IMR-90 (cell line): Measurements from ENCODE around the gene KIAA0232. TPM values are rescaled to one million over a fixed set of nuclear protein-coding genes. Genes with fewer than 3 reads are reported as not detected.
A peak's percentile ranks its signal among the peaks of the same experiment; 100 is the strongest.

Experiments
- ATAC-seq: fragments of 200-7000 bp; cut with Tn5 transposase; 2 replicates; pipeline ENCODE4 v1.9.1; 2020; ENCODE audit warnings: low read depth, mild to moderate bottlenecking, moderate library complexity
- BruUV-seq: library from RNA; stranded (reverse); fragments of 400-500 nt; replicated peaks from 2 replicates; lab custom pipeline; 2021; lab: Mats Ljungman, UMichigan
- CTCF ChIA-PET: fragments of 300-600 bp; formaldehyde crosslinking; extraction: SDS; loops from one replicate; lab custom pipeline; 2021; ENCODE audit warnings: antibody characterized with exemption; lab: Yijun Ruan, JAX
- POLR2A ChIA-PET: fragments of 300-600 bp; sonication (Branson Sonifier 250); formaldehyde crosslinking; loops from one replicate; lab custom pipeline; 2022; ENCODE audit warnings: antibody characterized with exemption; ENCODE audit not compliant: unreplicated experiment; lab: Charles Lee
- DNase-seq: peaks from one replicate; pipeline ENCODE4 v3.0.0; 2013
- H2AFZ ChIP-seq: replicated peaks from 2 replicates; pipeline ENCODE3; 2013; ENCODE audit warnings: low read length, mild to moderate bottlenecking; ENCODE audit not compliant: poor library complexity
- H2AK5ac ChIP-seq: 2 replicates; pipeline ENCODE4 v1.6.1; 2013; ENCODE audit warnings: low read depth, low read length, inconsistent platforms
- H2AK9ac ChIP-seq: replicated peaks from 2 replicates; pipeline ENCODE3; 2013; ENCODE audit warnings: mild to moderate bottlenecking, low read depth, low read length, moderate library complexity; ENCODE audit not compliant: poor library complexity
- H2BK120ac ChIP-seq: 2 replicates; pipeline ENCODE4 v1.6.1; 2013; ENCODE audit warnings: low read depth, low read length, inconsistent platforms
- H2BK15ac ChIP-seq: 3 replicates; pipeline ENCODE4 v1.6.1; 2013; ENCODE audit warnings: low read depth, low read length, inconsistent platforms
- H2BK20ac ChIP-seq: 2 replicates; pipeline ENCODE4 v1.6.1; 2013; ENCODE audit warnings: low read depth, mild to moderate bottlenecking, inconsistent platforms, low read length, moderate library complexity
- H2BK5ac ChIP-seq: 2 replicates; pipeline ENCODE4 v1.6.1; 2013; ENCODE audit warnings: mild to moderate bottlenecking, low read depth, low read length, inconsistent platforms; ENCODE audit not compliant: poor library complexity, severe bottlenecking
- H3K14ac ChIP-seq: replicated peaks from 2 replicates; pipeline ENCODE4 v1.6.1; 2013; ENCODE audit warnings: low read depth, low read length, inconsistent platforms
- H3K18ac ChIP-seq: 2 replicates; pipeline ENCODE4 v1.6.1; 2013; ENCODE audit warnings: low read depth, low read length, control low read depth
- H3K23ac ChIP-seq: 2 replicates; pipeline ENCODE4 v1.6.1; 2013; ENCODE audit warnings: low read depth, low read length, inconsistent platforms
- H3K27ac ChIP-seq: 2 replicates; pipeline ENCODE4 v1.5.1; 2013; ENCODE audit warnings: mild to moderate bottlenecking, control low read depth, low read length; ENCODE audit not compliant: insufficient read depth
- H3K27me3 ChIP-seq: 2 replicates; pipeline ENCODE4 v1.6.1; 2013; ENCODE audit warnings: low read length; ENCODE audit not compliant: control insufficient read depth, insufficient read depth
- H3K36me3 ChIP-seq: 2 replicates; pipeline ENCODE4 v1.6.1; 2013; ENCODE audit warnings: low read length, mixed read lengths; ENCODE audit not compliant: control insufficient read depth, insufficient read depth
- H3K4ac ChIP-seq: 2 replicates; pipeline ENCODE4 v1.6.1; 2013; ENCODE audit warnings: low read depth, low read length, inconsistent platforms
- H3K4me1 ChIP-seq: 2 replicates; pipeline ENCODE4 v1.6.1; 2013; ENCODE audit warnings: low read length, mixed read lengths; ENCODE audit not compliant: control insufficient read depth, insufficient read depth
- H3K4me2 ChIP-seq: 2 replicates; pipeline ENCODE4 v1.6.1; 2013; ENCODE audit warnings: low read depth, mild to moderate bottlenecking, control low read depth, low read length, moderate library complexity
- H3K4me3 ChIP-seq: 2 replicates; pipeline ENCODE4 v1.5.1; 2013; ENCODE audit warnings: low read depth, mild to moderate bottlenecking, control low read depth, low read length, moderate library complexity; ENCODE audit not compliant: insufficient read depth
- H3K56ac ChIP-seq: 2 replicates; pipeline ENCODE4 v1.6.1; 2013; ENCODE audit warnings: low read length, inconsistent platforms; ENCODE audit not compliant: insufficient read depth; ENCODE audit errors: extremely low read depth
- H3K79me1 ChIP-seq, 2 experiments: 2 replicates each; pipeline ENCODE4 v1.6.1; 2013; ENCODE audit warnings: low read length in 2 of 2, inconsistent platforms in 1 of 2, low read depth in 1 of 2
- H3K9ac ChIP-seq: 2 replicates; pipeline ENCODE4 v1.6.1; 2013; ENCODE audit warnings: low read depth, low read length, control low read depth
- H3K9me1 ChIP-seq: 2 replicates; pipeline ENCODE4 v1.6.1; 2013; ENCODE audit warnings: low read length, inconsistent platforms; ENCODE audit not compliant: insufficient read depth
- H3K9me3 ChIP-seq: 2 replicates; pipeline ENCODE4 v1.6.1; 2013; ENCODE audit warnings: low read length; ENCODE audit not compliant: control insufficient read depth, insufficient read depth
- H4K20me1 ChIP-seq: 2 replicates; pipeline ENCODE4 v1.6.1; 2013; ENCODE audit warnings: low read length, inconsistent platforms; ENCODE audit not compliant: insufficient read depth
- H4K5ac ChIP-seq: 2 replicates; pipeline ENCODE4 v1.6.1; 2013; ENCODE audit warnings: mild to moderate bottlenecking, low read depth, low read length, control low read depth
- H4K8ac ChIP-seq, 2 experiments: 2 replicates each; pipeline ENCODE4 v1.6.1; 2013; ENCODE audit warnings: low read depth in 2 of 2, low read length in 2 of 2, control low read depth in 1 of 2, inconsistent platforms in 1 of 2
- H4K91ac ChIP-seq: 2 replicates; pipeline ENCODE4 v1.6.1; 2013; ENCODE audit warnings: low read depth, low read length, inconsistent platforms; ENCODE audit not compliant: insufficient read depth
- BHLHE40 ChIP-seq: fragments of 150-350 bp; IDR thresholded peaks from 2 replicates; pipeline ENCODE4 v1.6.1; 2016; ENCODE audit warnings: mild to moderate bottlenecking, low read depth, low read length
- CEBPB ChIP-seq: IDR thresholded peaks from 2 replicates; pipeline ENCODE4 v1.6.1; 2012; ENCODE audit warnings: low read depth, low read length, improper control_type of control experiment
- CHD1 ChIP-seq: IDR thresholded peaks from 2 replicates; pipeline ENCODE4 v1.6.1; 2012; ENCODE audit warnings: low read depth, low read length, improper control_type of control experiment
- FOS ChIP-seq: fragments of 150-350 bp; IDR thresholded peaks from 2 replicates; pipeline ENCODE4 v1.6.1; 2016; ENCODE audit warnings: low read depth, low read length
- MAFK ChIP-seq: IDR thresholded peaks from 2 replicates; pipeline ENCODE4 v1.6.1; 2012; ENCODE audit warnings: low read depth, low read length, improper control_type of control experiment
- MAZ ChIP-seq: IDR thresholded peaks from 2 replicates; pipeline ENCODE4 v1.6.1; 2012; ENCODE audit warnings: low read depth, mild to moderate bottlenecking, low read length, improper control_type of control experiment, moderate library complexity, borderline replicate concordance
- MXI1 ChIP-seq: IDR thresholded peaks from 2 replicates; pipeline ENCODE4 v1.6.1; 2012; ENCODE audit warnings: low read depth, mild to moderate bottlenecking, low read length, moderate library complexity, borderline replicate concordance
- NFE2L2 ChIP-seq: fragments of 150-350 bp; IDR thresholded peaks from 2 replicates; pipeline ENCODE4 v1.6.1; 2016; ENCODE audit warnings: low read depth, mild to moderate bottlenecking, low read length
- POLR2A ChIP-seq: IDR thresholded peaks from 2 replicates; pipeline ENCODE4 v1.6.1; 2012; ENCODE audit warnings: mild to moderate bottlenecking, low read depth, low read length
- RAD21 ChIP-seq: IDR thresholded peaks from 2 replicates; pipeline ENCODE4 v1.6.1; 2012; ENCODE audit warnings: low read length, improper control_type of control experiment
- RCOR1 ChIP-seq: IDR thresholded peaks from 2 replicates; pipeline ENCODE4 v1.6.1; 2012; ENCODE audit warnings: mild to moderate bottlenecking, low read length, improper control_type of control experiment; ENCODE audit not compliant: insufficient replicate concordance
- RFX5 ChIP-seq: IDR thresholded peaks from 2 replicates; pipeline ENCODE4 v1.8.0; 2012; ENCODE audit warnings: low read depth, mild to moderate bottlenecking, low read length, moderate library complexity
- WGBS, 2 experiments: methylation state at CpG; one replicate each; pipeline versions ENCODE4 v1.1.5 to v1.1.7; 2013; ENCODE audit warnings: missing lambda C conversion rate in 2 of 2; ENCODE audit not compliant: insufficient read length in 1 of 2; ENCODE audit errors: extremely low coverage in 2 of 2; 5-methylcytosine and 5-hydroxymethylcytosine counted together
- dilution Hi-C: fragments of 300-500 bp; cut with HindIII; formaldehyde crosslinking; loops from one replicate; pipeline ENCODE4 v1.14.3; 2018; ENCODE audit warnings: low sequenced_read_pairs; ENCODE audit not compliant: unreplicated experiment
- in situ Hi-C: fragments of 300-500 bp; cut with MboI; formaldehyde crosslinking; loops from 3 replicates; pipeline ENCODE4 v1.14.3; 2019; ENCODE audit warnings: low sequenced_read_pairs, inconsistent platforms, mixed read lengths
- intact Hi-C: fragments of 100-400 bp; cut with micrococcal nuclease; formaldehyde crosslinking; loops from 2 replicates; pipeline ENCODE4 v1.10.0; 2022
- polyA plus RNA-seq, 3 experiments: library from polyadenylated mRNA; depleted of rRNA; stranded (reverse); fragments of >200 nt; gene quantifications; 2 replicates each; pipeline ENCODE4 v1.2.3, GENCODE V29; 2012; ENCODE audit warnings: low replicate concordance in 1 of 3
- total RNA-seq: library from RNA; depleted of rRNA; stranded (reverse); fragments of >200 nt; gene quantifications from 2 replicates; pipeline ENCODE4 v1.2.3, GENCODE V29; 2012
- TF ChIP-seq, protein P1 (sequence below): conservative IDR thresholded peaks from 2 replicates; pipeline ENCODE4 v1.5.1; 2012; ENCODE audit warnings: mild to moderate bottlenecking, low read depth, low read length, improper control_type of control experiment
- TF ChIP-seq, protein P2 (sequence below): fragments of 150-350 bp; IDR thresholded peaks from 2 replicates; pipeline ENCODE4 v1.6.1; 2016; ENCODE audit warnings: low read depth, mild to moderate bottlenecking, low read length, moderate library complexity, borderline replicate concordance

KIAA0232 gene
- total and polyA plus RNA-seq, 2 of the 4 experiments (the other 2 are of a cell fraction): 6.8 to 19.5 TPM

DNA sequence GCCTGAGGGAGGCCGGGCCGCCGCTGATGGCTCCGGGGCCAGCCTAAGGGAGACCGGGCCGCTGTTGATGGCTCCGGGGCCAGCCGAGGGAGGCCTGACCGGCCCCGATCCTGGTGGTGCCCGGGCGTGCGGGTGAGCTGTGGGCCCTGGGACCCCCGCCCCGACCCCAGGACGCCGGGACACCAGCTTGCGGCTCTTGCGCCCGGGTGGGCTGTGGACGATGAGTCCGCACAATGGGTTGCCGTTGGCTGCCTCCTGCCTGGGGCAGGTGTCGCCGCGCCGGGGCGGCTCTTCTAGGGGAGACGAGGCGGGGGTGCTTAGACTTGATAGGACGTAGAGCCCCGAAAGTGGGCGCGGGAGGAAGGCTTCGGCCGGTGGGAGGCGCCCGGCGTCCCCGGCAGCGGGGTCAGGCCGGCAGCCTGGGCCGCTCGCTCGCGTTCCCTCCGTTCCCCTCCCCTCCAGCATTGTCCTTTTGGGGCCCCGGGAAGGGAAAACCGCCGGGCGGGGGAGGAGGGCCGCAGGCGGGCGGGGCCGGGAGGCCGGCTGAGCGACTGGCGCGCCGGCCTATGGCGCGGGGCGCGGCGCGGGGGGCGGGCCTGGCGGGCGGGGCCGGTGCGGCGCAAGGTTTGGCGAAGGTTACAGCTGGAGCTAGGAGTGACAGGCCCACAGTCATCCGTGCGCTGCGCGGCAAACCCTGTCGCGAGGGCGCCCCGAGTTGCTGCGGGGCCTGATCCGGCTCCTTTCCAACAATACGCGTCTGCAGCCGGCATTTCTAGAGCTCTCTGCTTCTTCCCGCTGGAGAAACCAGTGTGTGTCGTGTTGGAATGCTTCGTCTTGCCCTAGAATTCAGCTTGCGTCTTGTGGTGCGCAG is 819 bp downstream of the KIAA0232 start:
- Histone ChIP-seq H3K9ac (peak overlapping the region; percentile 83), H3K9me1 (peaks cover 12% of the 10 kb centered on the region), H2AK9ac (peak overlapping the region; percentile 98), H4K91ac (peak overlapping the region; percentile 56), H3K4me1 (peaks cover 7% of the 10 kb centered on the region), H4K8ac (peak overlapping the region in 1 of 2 experiments; percentile 10; a peak in 1 of 4 replicates), H2BK15ac (no peak overlapping the region), H2BK5ac (peak overlapping the region; percentile 41), H3K27me3 (peaks cover 2% of the 10 kb centered on the region), H2AFZ (peak overlapping the region; percentile 88), H2AK5ac (no peak overlapping the region), H3K36me3 (no peaks in the 10 kb centered on the region), H3K27ac (peak overlapping the region; percentile 89), H4K20me1 (peaks cover 44% of the 10 kb centered on the region), H3K14ac (peak overlapping the region; percentile 53), H2BK20ac (no peak overlapping the region), H3K4me3 (peak overlapping the region; percentile 78), H3K79me1 (peaks cover 6 to 44% of the 10 kb centered on the region in 2 experiments), H3K9me3 (no peaks in the 10 kb centered on the region), H3K4me2 (peak overlapping the region; percentile 84), H4K5ac (no peak overlapping the region; the same call in 1 of the 2 replicates), H3K23ac (0 out of 2 replicates have a peak overlapping the region, but pooled peaks have one; percentile 11), H3K56ac (peak overlapping the region; percentile 83; the same call in 1 of the 2 replicates), H2BK120ac (no peak overlapping the region), H3K4ac (peak overlapping the region; percentile 68), H3K18ac (no peak overlapping the region; the same call in 1 of the 2 replicates)
- WGBS, 2 experiments: 4% methylated on average over 36 of the region's 91 CpGs; no CpG with 5 or more reads in 1 of the 2 experiments
- peak; percentile 79 for DNase-seq
- ChIA-PET POLR2A (no interaction called here), CTCF (interaction anchor here (0.8 to 1.6 kb wide), 2 partner anchors 13 to 43 kb away, joined by 3 read pairs; no protein-coding TSS in a partner anchor)
- dilution Hi-C loops (no loop called here), intact Hi-C loops (loop anchor here (2.0 to 10.0 kb wide), 2 partner anchors 91 to 201 kb away; no protein-coding TSS in a partner anchor), in situ Hi-C loops (no loop called here)
- ATAC-seq: peak; percentile 83
- BruUV-seq: no TSS peak
- TF ChIP-seq RAD21 (0 out of 2 replicates have a peak, but pooled peaks have one; percentile 24), RFX5 (no peak), FOS (no peak), BHLHE40 (no peak), POLR2A (peak; percentile 77; the same call in 1 of the 2 replicates), CHD1 (no peak), MAFK (no peak), MAZ (peak; percentile 98), CEBPB (no peak), MXI1 (no peak), NFE2L2 (no peak), RCOR1 (no peak)
- TF ChIP-seq, protein P1, sequence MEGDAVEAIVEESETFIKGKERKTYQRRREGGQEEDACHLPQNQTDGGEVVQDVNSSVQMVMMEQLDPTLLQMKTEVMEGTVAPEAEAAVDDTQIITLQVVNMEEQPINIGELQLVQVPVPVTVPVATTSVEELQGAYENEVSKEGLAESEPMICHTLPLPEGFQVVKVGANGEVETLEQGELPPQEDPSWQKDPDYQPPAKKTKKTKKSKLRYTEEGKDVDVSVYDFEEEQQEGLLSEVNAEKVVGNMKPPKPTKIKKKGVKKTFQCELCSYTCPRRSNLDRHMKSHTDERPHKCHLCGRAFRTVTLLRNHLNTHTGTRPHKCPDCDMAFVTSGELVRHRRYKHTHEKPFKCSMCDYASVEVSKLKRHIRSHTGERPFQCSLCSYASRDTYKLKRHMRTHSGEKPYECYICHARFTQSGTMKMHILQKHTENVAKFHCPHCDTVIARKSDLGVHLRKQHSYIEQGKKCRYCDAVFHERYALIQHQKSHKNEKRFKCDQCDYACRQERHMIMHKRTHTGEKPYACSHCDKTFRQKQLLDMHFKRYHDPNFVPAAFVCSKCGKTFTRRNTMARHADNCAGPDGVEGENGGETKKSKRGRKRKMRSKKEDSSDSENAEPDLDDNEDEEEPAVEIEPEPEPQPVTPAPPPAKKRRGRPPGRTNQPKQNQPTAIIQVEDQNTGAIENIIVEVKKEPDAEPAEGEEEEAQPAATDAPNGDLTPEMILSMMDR: peak; percentile 29
- TF ChIP-seq, protein P2, sequence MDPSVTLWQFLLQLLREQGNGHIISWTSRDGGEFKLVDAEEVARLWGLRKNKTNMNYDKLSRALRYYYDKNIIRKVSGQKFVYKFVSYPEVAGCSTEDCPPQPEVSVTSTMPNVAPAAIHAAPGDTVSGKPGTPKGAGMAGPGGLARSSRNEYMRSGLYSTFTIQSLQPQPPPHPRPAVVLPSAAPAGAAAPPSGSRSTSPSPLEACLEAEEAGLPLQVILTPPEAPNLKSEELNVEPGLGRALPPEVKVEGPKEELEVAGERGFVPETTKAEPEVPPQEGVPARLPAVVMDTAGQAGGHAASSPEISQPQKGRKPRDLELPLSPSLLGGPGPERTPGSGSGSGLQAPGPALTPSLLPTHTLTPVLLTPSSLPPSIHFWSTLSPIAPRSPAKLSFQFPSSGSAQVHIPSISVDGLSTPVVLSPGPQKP: no peak
